SKM-1 treated with dmso at 0.1 percent for 144 hours (cell line): ENCODE results near the gene ATAD5.

Experiments
- DNase-seq: peaks from one replicate; lab custom pipeline; 2025; ENCODE audit not compliant: unreplicated experiment; lab: John Stamatoyannopoulos, UW

Gene ATAD5

DNA sequence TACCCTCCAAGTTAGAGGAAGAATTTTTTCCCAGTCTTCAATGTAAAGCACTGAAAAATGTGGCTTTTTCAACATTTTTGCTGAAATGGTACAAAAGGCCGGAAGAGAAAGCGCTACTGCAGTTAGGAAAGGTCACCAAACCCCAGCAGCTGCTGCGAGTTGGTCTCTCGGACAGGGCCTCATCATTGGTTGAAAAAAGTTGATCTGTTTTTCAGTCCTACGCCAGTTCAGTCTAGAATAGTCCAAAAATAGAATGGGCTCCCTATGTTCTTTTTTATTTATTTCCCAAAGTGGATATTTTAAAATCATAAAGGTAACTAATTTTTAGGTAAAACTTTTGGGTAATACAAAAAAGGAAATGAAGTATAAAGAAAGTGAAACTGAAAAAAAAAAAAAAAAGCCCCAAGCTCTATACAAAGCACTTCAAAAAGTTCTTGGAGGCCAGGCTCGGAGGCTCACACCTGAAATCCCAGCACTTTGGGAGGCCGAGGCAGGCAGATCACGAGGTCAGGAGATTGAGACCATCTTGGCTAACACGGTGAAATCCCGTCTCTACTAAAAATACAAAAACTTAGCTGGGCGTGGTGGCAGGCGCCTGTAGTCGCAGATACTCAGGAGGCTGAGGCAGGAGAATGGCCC, 107.4 kb downstream of the ATAD5 start:
- DNase-seq, result no peak

DNA sequence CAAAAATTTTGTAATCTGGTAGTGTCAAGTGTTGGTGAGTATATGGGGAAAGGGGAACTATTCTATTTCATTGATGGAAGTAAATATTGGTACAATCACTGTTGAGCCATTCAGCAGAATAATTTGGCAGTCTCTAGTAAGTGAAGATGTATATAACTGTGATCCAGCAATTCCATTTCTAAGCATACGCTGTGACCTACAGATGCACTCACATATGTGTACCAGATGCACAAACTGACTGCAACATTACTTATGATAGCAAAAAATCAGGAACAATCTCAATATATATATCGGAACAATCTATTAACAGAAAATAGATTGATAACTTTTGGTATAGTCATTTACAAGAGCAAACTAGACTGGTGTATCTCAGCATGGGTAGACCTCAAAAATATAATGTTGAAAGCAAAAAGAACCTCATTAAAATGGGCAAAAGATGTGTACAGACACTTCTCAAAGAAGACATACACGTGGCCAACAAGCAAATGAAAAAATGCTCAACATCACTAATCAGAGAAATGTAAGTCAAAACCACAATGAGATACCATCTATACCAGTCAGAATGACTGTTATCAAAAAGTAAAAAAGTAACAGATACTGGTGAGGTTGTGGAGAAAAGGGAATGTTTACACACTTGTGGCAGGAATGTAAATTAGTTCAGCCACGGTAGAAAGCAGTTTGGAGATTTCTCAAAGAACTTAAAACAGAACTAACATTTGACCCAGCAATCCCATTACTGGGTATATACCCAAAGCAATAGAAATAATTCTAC, 110.7 kb downstream of the ATAD5 start:
- no peak for DNase-seq
